Fibroblast of lung (primary cell): Measurements from ENCODE around the gene PLA2G2A. TPM values are rescaled to one million over a fixed set of nuclear protein-coding genes. Genes with fewer than 3 reads are reported as not detected.

ENCODE experiments used
- DNase-seq, 2 donors: peaks; one replicate each; pipeline versions ENCODE4 v3.0.0 to v3.0.0-alpha.2; 2010; ENCODE audit warnings: low read depth in 2 of 2
- H2AFZ ChIP-seq: 2 replicates; pipeline ENCODE4 v1.5.1; 2012; ENCODE audit warnings: low read length, control low read depth, inconsistent platforms
- H3K27ac ChIP-seq: 2 replicates; pipeline ENCODE4 v1.5.1; 2011; ENCODE audit warnings: low read length, control low read depth; ENCODE audit not compliant: insufficient read depth
- H3K27me3 ChIP-seq: 2 replicates; pipeline ENCODE4 v1.5.1; 2011; ENCODE audit warnings: mild to moderate bottlenecking, low read length; ENCODE audit not compliant: control insufficient read depth, insufficient read depth
- H3K36me3 ChIP-seq: 2 replicates; pipeline ENCODE4 v1.5.1; 2011; ENCODE audit warnings: low read length; ENCODE audit not compliant: control insufficient read depth, insufficient read depth
- H3K4me1 ChIP-seq: 2 replicates; pipeline ENCODE4 v1.5.1; 2011; ENCODE audit warnings: low read length; ENCODE audit not compliant: control insufficient read depth, insufficient read depth; ENCODE audit errors: extremely low read depth
- H3K4me2 ChIP-seq: 2 replicates; pipeline ENCODE4 v1.5.1; 2011; ENCODE audit warnings: low read length, control low read depth; ENCODE audit not compliant: insufficient read depth; ENCODE audit errors: extremely low read depth
- H3K4me3 ChIP-seq, 4 experiments: fragments of 200-600 bp in 1 of 4; sonication (generic) in 1 of 4; replicated peaks in 1 of 4; 2 replicates each; pipeline ENCODE4 v1.5.1; 2011 to 2016; ENCODE audit warnings: low read length in 4 of 4, low read depth in 3 of 4, mild to moderate bottlenecking in 3 of 4, control low read depth in 2 of 4, inconsistent platforms in 1 of 4, mixed read lengths in 1 of 4; ENCODE audit not compliant: insufficient read depth in 1 of 4; ENCODE audit errors: control extremely low read depth in 1 of 4
- H3K79me2 ChIP-seq: 2 replicates; pipeline ENCODE4 v1.5.1; 2012; ENCODE audit warnings: mild to moderate bottlenecking, low read length, inconsistent platforms; ENCODE audit not compliant: control insufficient read depth, insufficient read depth
- H3K9ac ChIP-seq: 2 replicates; pipeline ENCODE4 v1.5.1; 2011; ENCODE audit warnings: mild to moderate bottlenecking, low read length, control low read depth; ENCODE audit not compliant: insufficient read depth
- H3K9me3 ChIP-seq: 2 replicates; pipeline ENCODE4 v1.5.1; 2012; ENCODE audit warnings: low read depth, low read length; ENCODE audit not compliant: control insufficient read depth, insufficient read depth
- H4K20me1 ChIP-seq: 2 replicates; pipeline ENCODE4 v1.5.1; 2011; ENCODE audit warnings: low read length; ENCODE audit not compliant: control insufficient read depth, insufficient read depth; ENCODE audit errors: extremely low read depth
- EZH2 ChIP-seq: IDR thresholded peaks from 2 replicates; pipeline ENCODE4 v1.5.1; 2012; ENCODE audit warnings: low read length, control low read depth, mild to moderate bottlenecking; ENCODE audit errors: missing control alignments
- polyA plus RNA-seq, 2 donors: library from polyadenylated mRNA; depleted of rRNA in 1 of 2; stranded (reverse) in 1 of 2; unstranded in 1 of 2; fragments of >200 nt; gene quantifications; 2 replicates each; pipeline ENCODE4 v1.2.1, GENCODE V29; 2011 to 2012; ENCODE audit warnings: missing spikeins in 1 of 2
- total RNA-seq: library from RNA; depleted of rRNA; stranded (reverse); fragments of >200 nt; gene quantifications from 2 replicates; pipeline ENCODE4 v1.2.1, GENCODE V29; 2014
- TF ChIP-seq, protein P1 (sequence below), 2 donors: IDR thresholded peaks in 1 of 2; conservative IDR thresholded peaks in 1 of 2; 1 replicate in 1 of 2; 2 replicates in 1 of 2; pipeline ENCODE4 v1.5.1; 2011 to 2012; ENCODE audit warnings: low read length in 2 of 2, control low read depth in 1 of 2, inconsistent platforms in 1 of 2, low read depth in 1 of 2, mild to moderate bottlenecking in 1 of 2

Gene PLA2G2A
- total and polyA plus RNA-seq, 2 donors (not counting 1 experiment from before 2014, with no cell fraction given), result not detected

- Histone ChIP-seq H3K27ac (no peak overlapping the region), H3K9ac (no peak overlapping the region), H3K36me3 (no peaks in the 10 kb centered on the region), H3K27me3 (no peaks in the 10 kb centered on the region), H3K4me3 (no peak overlapping the region), H2AFZ (no peak overlapping the region), H3K79me2 (no peaks in the 10 kb centered on the region), H4K20me1 (no peaks in the 10 kb centered on the region), H3K9me3 (no peaks in the 10 kb centered on the region), H3K4me1 (no peaks in the 10 kb centered on the region), H3K4me2 (no peak overlapping the region)
- TF ChIP-seq, protein P1, sequence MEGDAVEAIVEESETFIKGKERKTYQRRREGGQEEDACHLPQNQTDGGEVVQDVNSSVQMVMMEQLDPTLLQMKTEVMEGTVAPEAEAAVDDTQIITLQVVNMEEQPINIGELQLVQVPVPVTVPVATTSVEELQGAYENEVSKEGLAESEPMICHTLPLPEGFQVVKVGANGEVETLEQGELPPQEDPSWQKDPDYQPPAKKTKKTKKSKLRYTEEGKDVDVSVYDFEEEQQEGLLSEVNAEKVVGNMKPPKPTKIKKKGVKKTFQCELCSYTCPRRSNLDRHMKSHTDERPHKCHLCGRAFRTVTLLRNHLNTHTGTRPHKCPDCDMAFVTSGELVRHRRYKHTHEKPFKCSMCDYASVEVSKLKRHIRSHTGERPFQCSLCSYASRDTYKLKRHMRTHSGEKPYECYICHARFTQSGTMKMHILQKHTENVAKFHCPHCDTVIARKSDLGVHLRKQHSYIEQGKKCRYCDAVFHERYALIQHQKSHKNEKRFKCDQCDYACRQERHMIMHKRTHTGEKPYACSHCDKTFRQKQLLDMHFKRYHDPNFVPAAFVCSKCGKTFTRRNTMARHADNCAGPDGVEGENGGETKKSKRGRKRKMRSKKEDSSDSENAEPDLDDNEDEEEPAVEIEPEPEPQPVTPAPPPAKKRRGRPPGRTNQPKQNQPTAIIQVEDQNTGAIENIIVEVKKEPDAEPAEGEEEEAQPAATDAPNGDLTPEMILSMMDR (conservative IDR thresholded peaks at IDR 0.05 in 1 of 2, IDR thresholded peaks at IDR 0.05 in 1 of 2; ENCODE audit: low read depth in 1 of 2, low read length in 2 of 2), result no peak
- TF ChIP-seq EZH2, result no peak
- peak in 1 of 2 donors; percentile 1 for DNase-seq
These were observed 38.3 kb upstream of the PLA2G2A start for GRCh38 chr1:20017741-20018140.

- no peak for DNase-seq
- H3K27me3 ChIP-seq, result no peaks in the 10 kb centered on the region
These were observed 34.7 kb upstream of the PLA2G2A start for GRCh38 chr1:20014153-20014552.

DNA sequence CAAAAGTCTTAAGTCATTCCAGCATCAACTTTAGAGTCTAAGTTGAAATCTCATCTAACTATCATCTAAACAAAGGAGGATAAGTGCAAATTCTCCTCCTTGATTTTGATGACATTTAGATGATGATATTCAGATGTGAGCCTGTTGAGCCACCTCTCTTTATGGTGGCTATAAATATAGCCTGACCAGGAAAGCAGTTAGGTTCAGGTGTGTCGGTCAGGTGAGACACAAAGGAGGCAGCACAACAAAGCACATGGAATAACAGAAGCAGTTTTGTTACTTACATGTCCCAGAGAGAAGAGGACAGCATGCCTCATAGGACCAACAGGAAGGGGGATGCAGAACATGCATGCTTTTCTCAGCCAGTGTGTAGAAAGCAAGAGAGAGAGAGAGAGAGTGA lies 30.6 kb upstream of the PLA2G2A start:
- Histone ChIP-seq H3K36me3 (no peaks in the 10 kb centered on the region), H3K9me3 (no peaks in the 10 kb centered on the region), H3K4me3 (no peak overlapping the region), H4K20me1 (no peaks in the 10 kb centered on the region), H3K4me2 (no peak overlapping the region), H3K4me1 (no peaks in the 10 kb centered on the region), H3K9ac (no peak overlapping the region), H2AFZ (no peak overlapping the region), H3K79me2 (no peaks in the 10 kb centered on the region), H3K27ac (no peak overlapping the region), H3K27me3 (no peaks in the 10 kb centered on the region)
- no peak for DNase-seq
- no peak for TF ChIP-seq EZH2
- TF ChIP-seq, protein P1 (conservative IDR thresholded peaks at IDR 0.05 in 1 of 2, IDR thresholded peaks at IDR 0.05 in 1 of 2; ENCODE audit: low read depth in 1 of 2, low read length in 2 of 2), result no peak

More at GRCh38 chr1:20014153-20014552, 34.7 kb upstream of the PLA2G2A start:
- H3K9me3 ChIP-seq, result no peaks in the 10 kb centered on the region
- H3K36me3 ChIP-seq, result no peaks in the 10 kb centered on the region
- no peak overlapping the region for H3K9ac ChIP-seq
- no peak for TF ChIP-seq EZH2
- TF ChIP-seq, protein P1 (conservative IDR thresholded peaks at IDR 0.05 in 1 of 2, IDR thresholded peaks at IDR 0.05 in 1 of 2; ENCODE audit: low read depth in 1 of 2, low read length in 2 of 2), result no peak
- H3K79me2 ChIP-seq, result no peaks in the 10 kb centered on the region
- H2AFZ ChIP-seq, result no peak overlapping the region
- H3K4me2 ChIP-seq, result no peak overlapping the region
- H3K4me3 ChIP-seq, result no peak overlapping the region
- no peaks in the 10 kb centered on the region for H3K4me1 ChIP-seq
- H3K27ac ChIP-seq, result no peak overlapping the region
- H4K20me1 ChIP-seq, result no peaks in the 10 kb centered on the region
